Sigmoid colon (tissue), 4 donors: Measurements from ENCODE around the gene RPSA.

ENCODE experiments used
- POLR2A ChIP-seq, 2 donors: fragments of 450-650 bp; IDR thresholded peaks; one replicate each; pipeline ENCODE4 v1.6.1; 2016; ENCODE audit warnings: antibody characterized with exemption in 2 of 2, mild to moderate bottlenecking in 2 of 2, moderate library complexity in 2 of 2
- POLR2AphosphoS5 ChIP-seq, 4 donors: sonication (generic); formaldehyde crosslinking; IDR thresholded peaks; one replicate each; pipeline ENCODE4 v1.6.1; 2017; ENCODE audit warnings: antibody characterized with exemption in 4 of 4

DNA sequence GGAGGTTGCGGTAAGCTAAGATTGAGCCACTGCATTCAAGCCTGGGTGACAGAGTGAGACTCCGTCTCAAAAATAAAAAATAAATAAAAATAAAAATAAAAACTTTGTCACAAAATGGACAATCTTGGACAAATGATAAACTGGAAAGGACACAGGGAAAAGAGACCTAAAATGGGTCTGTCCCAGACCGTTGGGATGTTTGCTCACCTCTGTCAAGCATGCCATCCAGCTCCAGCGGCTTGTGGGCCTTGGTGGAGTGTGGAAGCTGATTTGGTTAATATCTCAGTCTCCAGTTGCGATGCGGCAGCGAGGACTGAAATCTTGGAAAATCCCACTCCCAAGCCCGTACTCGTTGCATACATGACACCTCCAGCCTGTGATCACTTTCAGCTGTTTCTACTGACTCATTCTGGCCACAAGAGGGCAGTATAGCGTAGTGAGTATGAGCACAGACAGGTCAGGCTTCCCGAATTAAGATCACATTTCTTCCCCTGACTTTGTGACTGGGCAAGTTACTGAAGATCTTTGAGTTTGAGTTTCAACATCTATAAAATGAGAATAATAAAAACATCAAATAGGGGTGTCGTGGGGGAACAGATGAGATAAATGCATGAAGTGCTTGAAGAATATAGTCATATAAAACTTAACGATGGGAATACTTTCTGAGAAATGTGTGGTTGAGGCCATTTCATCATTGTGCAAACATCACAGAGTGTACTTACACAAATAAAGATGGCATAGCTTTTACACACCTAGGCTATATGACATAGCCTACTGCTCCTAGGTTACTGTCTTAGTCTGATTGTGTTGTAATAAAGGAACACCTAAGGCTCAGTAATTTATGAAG is 41.3 kb downstream of the RPSA start:
- TF ChIP-seq POLR2A (IDR thresholded peaks at IDR 0.05): no peak
- TF ChIP-seq POLR2AphosphoS5 (IDR thresholded peaks at IDR 0.05): no peak
